H1 (cell line): ENCODE data around the gene MGMT. TPM values are rescaled to one million over a fixed set of nuclear protein-coding genes. Genes with fewer than 3 reads are reported as not detected.

Experiments
- CTCF ChIA-PET: fragments of 300-600 bp; sonication (Branson Sonifier 250); formaldehyde crosslinking; loops from one replicate; lab custom pipeline; 2021; ENCODE audit not compliant: partially characterized antibody; lab: Charles Lee
- POLR2A ChIA-PET: fragments of 300-600 bp; sonication (Branson Sonifier 250); formaldehyde crosslinking; loops from one replicate; lab custom pipeline; 2021; ENCODE audit warnings: inconsistent platforms; ENCODE audit not compliant: partially characterized antibody; lab: Charles Lee
- DNase-seq, 2 experiments: peaks; one replicate each; pipeline versions ENCODE4 v3.0.0 to v3.0.0-alpha.2; 2010 to 2022; ENCODE audit warnings: low spot score in 2 of 2, low read depth in 1 of 2, mixed read lengths in 1 of 2
- FAIRE-seq: peaks from 2 replicates; lab custom pipeline; 2011; peaks lifted over from hg19 to GRCh38; lab: Jason Lieb, UNC
- H2AFZ ChIP-seq: 2 replicates; pipeline ENCODE4 v1.8.1; 2012; ENCODE audit warnings: low read length, inconsistent platforms
- H2AK5ac ChIP-seq: 2 replicates; pipeline ENCODE4 v1.6.1; 2013; ENCODE audit warnings: low read depth, low read length
- H2BK120ac ChIP-seq: replicated peaks from 2 replicates; pipeline ENCODE3; 2013; ENCODE audit warnings: low read depth, low read length, inconsistent platforms
- H2BK12ac ChIP-seq: 2 replicates; pipeline ENCODE4 v1.6.1; 2013; ENCODE audit warnings: low read depth, low read length
- H2BK15ac ChIP-seq: 2 replicates; pipeline ENCODE4 v1.6.1; 2013; ENCODE audit warnings: low read length
- H2BK20ac ChIP-seq: 2 replicates; pipeline ENCODE4 v1.6.1; 2013; ENCODE audit warnings: low read length
- H2BK5ac ChIP-seq: 2 replicates; pipeline ENCODE4 v1.6.1; 2013; ENCODE audit warnings: low read depth, low read length
- H3K14ac ChIP-seq: 2 replicates; pipeline ENCODE4 v1.6.1; 2013; ENCODE audit warnings: inconsistent platforms; ENCODE audit not compliant: insufficient read length
- H3K18ac ChIP-seq: 2 replicates; pipeline ENCODE4 v1.6.1; 2013; ENCODE audit warnings: low read length; ENCODE audit errors: extremely low read depth
- H3K23ac ChIP-seq: 2 replicates; pipeline ENCODE4 v1.6.1; 2013; ENCODE audit warnings: inconsistent platforms; ENCODE audit not compliant: insufficient read length
- H3K23me2 ChIP-seq: 2 replicates; pipeline ENCODE4 v1.6.1; 2013; ENCODE audit warnings: low read depth, low read length
- H3K27ac ChIP-seq: 2 replicates; pipeline ENCODE4 v1.6.1; 2011; ENCODE audit warnings: low read depth, low read length, inconsistent platforms
- H3K27me3 ChIP-seq, 4 experiments: replicated peaks in 1 of 4; 1 replicate in 1 of 4; 2 replicates in 3 of 4; pipeline versions ENCODE4 v1.6.1 to v1.8.1; 2011 to 2013; ENCODE audit warnings: low read length in 3 of 4, mild to moderate bottlenecking in 3 of 4, inconsistent platforms in 2 of 4, mixed read lengths in 2 of 4, moderate library complexity in 1 of 4; ENCODE audit not compliant: control insufficient read depth in 3 of 4, insufficient read depth in 3 of 4; ENCODE audit errors: extremely low read depth in 1 of 4
- H3K36me3 ChIP-seq, 4 experiments: 2 replicates each; pipeline versions ENCODE4 v1.6.1 to v1.8.1; 2011 to 2013; ENCODE audit warnings: mild to moderate bottlenecking in 4 of 4, low read length in 3 of 4, moderate library complexity in 2 of 4, control low read depth in 1 of 4, inconsistent platforms in 1 of 4; ENCODE audit not compliant: insufficient read depth in 4 of 4, control insufficient read depth in 2 of 4
- H3K4ac ChIP-seq: replicated peaks from 2 replicates; pipeline ENCODE3; 2013; ENCODE audit warnings: low read length, low read depth, mixed read lengths, inconsistent platforms; ENCODE audit not compliant: insufficient read length
- H3K4me1 ChIP-seq, 4 experiments: replicated peaks in 1 of 4; 1 replicate in 1 of 4; 2 replicates in 3 of 4; pipeline versions ENCODE4 v1.6.1 to v1.8.1; 2011 to 2013; ENCODE audit warnings: low read length in 3 of 4, inconsistent platforms in 2 of 4, mixed read lengths in 1 of 4; ENCODE audit not compliant: insufficient read depth in 4 of 4, control insufficient read depth in 3 of 4
- H3K4me2 ChIP-seq, 2 experiments: 2 replicates each; pipeline versions ENCODE4 v1.6.1 to v1.8.1; 2011 to 2013; ENCODE audit warnings: low read depth in 2 of 2, low read length in 2 of 2, control low read depth in 1 of 2, inconsistent platforms in 1 of 2, mild to moderate bottlenecking in 1 of 2; ENCODE audit not compliant: insufficient read depth in 1 of 2
- H3K4me3 ChIP-seq, 4 experiments: fragments of 200-600, 300-600 bp in 1 of 4; sonication (generic), shearing (Covaris generic), sonication (Bioruptor Twin) in 1 of 4; 2 replicates each; pipeline versions ENCODE4 v1.5.1 to v1.8.1; 2011 to 2016; ENCODE audit warnings: low read length in 4 of 4, low read depth in 3 of 4, control low read depth in 2 of 4, inconsistent platforms in 2 of 4, mild to moderate bottlenecking in 2 of 4, mixed read lengths in 1 of 4, moderate library complexity in 1 of 4; ENCODE audit not compliant: insufficient read depth in 2 of 4; ENCODE audit errors: extremely low read depth in 1 of 4
- H3K56ac ChIP-seq: replicated peaks from 2 replicates; pipeline ENCODE3; 2013; ENCODE audit warnings: low read depth, mild to moderate bottlenecking, mixed read lengths, low read length, inconsistent platforms; ENCODE audit not compliant: insufficient read length
- H3K79me1 ChIP-seq: 2 replicates; pipeline ENCODE4 v1.6.1; 2013; ENCODE audit warnings: low read depth, low read length, control low read depth
- H3K79me2 ChIP-seq, 2 experiments: 2 replicates each; pipeline versions ENCODE4 v1.6.1 to v1.8.1; 2012 to 2013; ENCODE audit warnings: low read length in 2 of 2, mild to moderate bottlenecking in 2 of 2, inconsistent platforms in 1 of 2; ENCODE audit not compliant: insufficient read depth in 2 of 2, control insufficient read depth in 1 of 2
- H3K9ac ChIP-seq, 4 experiments: replicated peaks in 1 of 4; 1 replicate in 1 of 4; 2 replicates in 3 of 4; pipeline versions ENCODE4 v1.6.1 to v1.8.1; 2011 to 2013; ENCODE audit warnings: low read depth in 3 of 4, low read length in 3 of 4, control low read depth in 2 of 4, mild to moderate bottlenecking in 2 of 4, moderate library complexity in 2 of 4, inconsistent platforms in 1 of 4; ENCODE audit errors: extremely low read depth in 1 of 4
- H3K9me3 ChIP-seq, 2 experiments: 2 replicates each; pipeline versions ENCODE4 v1.6.1 to v1.8.1; 2012 to 2013; ENCODE audit warnings: mild to moderate bottlenecking in 2 of 2, moderate library complexity in 2 of 2, control low read depth in 1 of 2, inconsistent platforms in 1 of 2, low read depth in 1 of 2, low read length in 1 of 2, mixed read lengths in 1 of 2; ENCODE audit not compliant: insufficient read depth in 2 of 2
- H4K20me1 ChIP-seq, 2 experiments: replicated peaks in 1 of 2; 2 replicates each; pipeline versions ENCODE3 to v1.8.1; 2011 to 2013; ENCODE audit warnings: inconsistent platforms in 2 of 2, low read length in 2 of 2, mild to moderate bottlenecking in 1 of 2; ENCODE audit not compliant: insufficient read depth in 2 of 2, control insufficient read depth in 1 of 2
- H4K5ac ChIP-seq: 2 replicates; pipeline ENCODE4 v1.6.1; 2013; ENCODE audit warnings: low read length, low read depth, mixed read lengths, inconsistent platforms; ENCODE audit not compliant: insufficient read length
- H4K8ac ChIP-seq: 2 replicates; pipeline ENCODE4 v1.8.0; 2013; ENCODE audit warnings: mild to moderate bottlenecking, moderate library complexity, low read length, inconsistent platforms; ENCODE audit not compliant: insufficient read depth; ENCODE audit errors: extremely low read depth
- H4K91ac ChIP-seq: replicated peaks from 2 replicates; pipeline ENCODE3; 2013; ENCODE audit warnings: low read length, mixed read lengths, inconsistent platforms; ENCODE audit not compliant: insufficient read length
- KDM5A ChIP-seq: fragments of 200-600 bp; IDR thresholded peaks from 2 replicates; pipeline ENCODE4 v1.7.1; 2012; ENCODE audit warnings: mild to moderate bottlenecking, low read length, inconsistent platforms, mixed read lengths
- MAFK ChIP-seq: IDR thresholded peaks from 2 replicates; pipeline ENCODE4 v1.6.1; 2012; ENCODE audit warnings: low read depth, mild to moderate bottlenecking, improper control_type of control experiment, low read length
- NRF1 ChIP-seq: IDR thresholded peaks from 2 replicates; pipeline ENCODE4 v1.6.1; 2011; ENCODE audit warnings: mild to moderate bottlenecking, low read depth, low read length, improper control_type of control experiment
- POLR2AphosphoS5 ChIP-seq: IDR thresholded peaks from 2 replicates; pipeline ENCODE4 v1.6.1; 2011; ENCODE audit warnings: low read depth, low read length
- SIRT6 ChIP-seq: IDR thresholded peaks from one replicate; pipeline ENCODE4 v1.7.1; 2012; ENCODE audit warnings: low read length, inconsistent platforms
- SP2 ChIP-seq: IDR thresholded peaks from 2 replicates; pipeline ENCODE4 v1.6.1; 2012; ENCODE audit warnings: mild to moderate bottlenecking, low read length, inconsistent platforms
- WGBS, 2 experiments: shearing (Covaris generic) in 1 of 2; methylation state at CpG; one replicate each; pipeline versions ENCODE4 v1.1.6 to v1.1.7; 2013 to 2015; ENCODE audit warnings: low lambda C conversion rate in 2 of 2, mixed read lengths in 2 of 2, inconsistent platforms in 1 of 2, low coverage in 1 of 2, missing lambda C conversion rate in 1 of 2; ENCODE audit not compliant: insufficient replicate concordance in 2 of 2, insufficient coverage in 1 of 2, insufficient read length in 1 of 2; ENCODE audit errors: extremely low coverage in 1 of 2, missing lambda C conversion rate in 1 of 2; 5-methylcytosine and 5-hydroxymethylcytosine counted together
- polyA plus RNA-seq, 7 experiments: library from polyadenylated mRNA; depleted of rRNA in 3 of 7; stranded (reverse) in 5 of 7; unstranded in 2 of 7; fragments of >200 nt in 5 of 7; fragments of 200-250 nt in 2 of 7; gene quantifications; 1 replicate in 5 of 7; 2 replicates in 1 of 7; 4 replicates in 1 of 7; pipeline versions ENCODE4 v1.2.1 to v1.2.3, GENCODE V29; 2011 to 2013; ENCODE audit warnings: missing spikeins in 2 of 7, mixed read lengths in 2 of 7
- total RNA-seq: library from RNA; stranded (reverse); fragmentation: NEBNext Ultra II Directional; extraction: Animal tissue kit (Norgen Biotek cat#: 25700); gene quantifications from 2 replicates; pipeline ENCODE4 v1.2.1, GENCODE V29; 2021
- TF ChIP-seq, protein P1 (sequence below): IDR thresholded peaks from 2 replicates; pipeline ENCODE4 v1.6.1; 2012; ENCODE audit warnings: inconsistent platforms
- TF ChIP-seq, protein P2 (sequence below): IDR thresholded peaks from 2 replicates; pipeline ENCODE4 v1.6.1; 2012; ENCODE audit warnings: low read length, inconsistent platforms
- TF ChIP-seq, protein P3 (sequence below): IDR thresholded peaks from 2 replicates; pipeline ENCODE4 v1.6.1; 2011; ENCODE audit warnings: low read depth, mild to moderate bottlenecking, low read length; ENCODE audit not compliant: insufficient read depth

The MGMT gene
- total and polyA plus RNA-seq, 2 of the 8 experiments (the other 6 are each of a cell fraction or from before 2014, with no cell fraction given), result 9.9 to 10.7 TPM

DNA sequence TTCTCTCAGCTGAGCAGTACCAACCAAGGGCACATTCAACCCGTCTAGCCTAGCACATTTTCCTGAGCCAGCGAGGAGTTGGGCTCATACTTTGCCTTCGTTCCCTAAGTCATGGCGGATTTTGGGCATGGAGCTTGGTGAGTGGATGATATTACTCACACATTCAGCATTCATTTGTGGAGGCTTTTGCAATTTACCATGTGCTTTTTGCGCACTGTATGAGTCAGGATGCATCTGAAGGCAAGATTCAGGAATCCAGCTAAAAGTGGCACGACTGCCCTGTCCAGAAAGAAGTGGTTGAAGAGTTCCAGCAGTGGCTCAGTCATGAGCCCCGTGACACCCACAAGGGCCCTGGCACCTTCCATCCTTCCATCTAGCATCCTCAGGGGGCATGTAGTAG, 24.2 kb upstream of the MGMT start:
- Histone ChIP-seq H2AK5ac (0 out of 2 replicates have a peak overlapping the region, but pooled peaks have one; percentile 0), H3K79me1 (no peaks in the 10 kb centered on the region), H3K36me3 (no peaks in the 10 kb centered on the region), H3K4me3 (no peak overlapping the region), H3K27ac (no peak overlapping the region), H4K8ac (no peak overlapping the region), H3K4me2 (no peak overlapping the region), H3K9me3 (no peaks in the 10 kb centered on the region), H3K4ac (no peak overlapping the region), H4K5ac (no peak overlapping the region), H2AFZ (no peak overlapping the region), H3K23ac (no peak overlapping the region), H3K4me1 (peaks cover 0 to 12% (median 2%) of the 10 kb centered on the region in 4 experiments; a peak in 5 of 7 replicates), H4K20me1 (no peaks in the 10 kb centered on the region), H3K56ac (no peak overlapping the region), H3K18ac (no peak overlapping the region), H2BK5ac (no peak overlapping the region), H3K27me3 (no peaks in the 10 kb centered on the region), H2BK120ac (no peak overlapping the region), H2BK12ac (no peak overlapping the region), H3K23me2 (no peaks in the 10 kb centered on the region), H4K91ac (no peak overlapping the region), H3K14ac (no peak overlapping the region), H2BK20ac (no peak overlapping the region), H3K79me2 (no peaks in the 10 kb centered on the region), H2BK15ac (no peak overlapping the region), H3K9ac (no peak overlapping the region)
- no peak for FAIRE-seq
- TF ChIP-seq, protein P1, sequence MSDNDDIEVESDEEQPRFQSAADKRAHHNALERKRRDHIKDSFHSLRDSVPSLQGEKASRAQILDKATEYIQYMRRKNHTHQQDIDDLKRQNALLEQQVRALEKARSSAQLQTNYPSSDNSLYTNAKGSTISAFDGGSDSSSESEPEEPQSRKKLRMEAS, result no peak
- TF ChIP-seq, protein P2, sequence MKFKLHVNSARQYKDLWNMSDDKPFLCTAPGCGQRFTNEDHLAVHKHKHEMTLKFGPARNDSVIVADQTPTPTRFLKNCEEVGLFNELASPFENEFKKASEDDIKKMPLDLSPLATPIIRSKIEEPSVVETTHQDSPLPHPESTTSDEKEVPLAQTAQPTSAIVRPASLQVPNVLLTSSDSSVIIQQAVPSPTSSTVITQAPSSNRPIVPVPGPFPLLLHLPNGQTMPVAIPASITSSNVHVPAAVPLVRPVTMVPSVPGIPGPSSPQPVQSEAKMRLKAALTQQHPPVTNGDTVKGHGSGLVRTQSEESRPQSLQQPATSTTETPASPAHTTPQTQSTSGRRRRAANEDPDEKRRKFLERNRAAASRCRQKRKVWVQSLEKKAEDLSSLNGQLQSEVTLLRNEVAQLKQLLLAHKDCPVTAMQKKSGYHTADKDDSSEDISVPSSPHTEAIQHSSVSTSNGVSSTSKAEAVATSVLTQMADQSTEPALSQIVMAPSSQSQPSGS, result no peak
- no peak for TF ChIP-seq SP2
- TF ChIP-seq KDM5A, result no peak
- TF ChIP-seq SIRT6, result no peak
- no peak for TF ChIP-seq MAFK
- no peak for TF ChIP-seq POLR2AphosphoS5
- TF ChIP-seq, protein P3, sequence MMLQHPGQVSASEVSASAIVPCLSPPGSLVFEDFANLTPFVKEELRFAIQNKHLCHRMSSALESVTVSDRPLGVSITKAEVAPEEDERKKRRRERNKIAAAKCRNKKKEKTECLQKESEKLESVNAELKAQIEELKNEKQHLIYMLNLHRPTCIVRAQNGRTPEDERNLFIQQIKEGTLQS, result no peak
- no peak for TF ChIP-seq NRF1
- CTCF ChIA-PET, result no interaction called here
- DNase-seq, result no peak
- WGBS, 2 experiments, result 97% methylated on average over 7 of the region's 7 CpGs; no CpG with 5 or more reads in 1 of the 2 experiments
- POLR2A ChIA-PET, result no interaction called here
